Muscle of back (tissue), 13 donors: Measurements from ENCODE around the gene C17orf58. TPM values are rescaled to one million over a fixed set of nuclear protein-coding genes. Genes with fewer than 3 reads are reported as not detected.
"Not testable (repeated sequence)": the region's sequence is repeated elsewhere in the genome, so short reads cannot be mapped to it uniquely, and the experiment has no call there.

ENCODE experiments used
- DNase-seq, 3 donors: peaks; one replicate each; pipeline versions ENCODE4 v3.0.0 to v3.0.0-alpha.2; 2013
- long read RNA-seq, 9 donors: transcript quantifications; one replicate each; lab custom pipeline, GENCODE V29; 2026
- polyA plus RNA-seq, 10 donors: library from polyadenylated mRNA; unstranded; fragments of 120-200 nt; gene quantifications; one replicate each; pipeline ENCODE4 v1.2.1, GENCODE V29; 2013; ENCODE audit not compliant: insufficient read length in 10 of 10

The C17orf58 gene
- 10 to 100 TPM; 15.1 to 21.8 (median 19.2) TPM for polyA plus RNA-seq
- long read RNA-seq, donor 1, transcript C17orf58-202 (3 exons, 1,082 nt): major isoform, 5 of 9 reads
- long read RNA-seq, donor 1, partial matches to known transcripts: 0 of 9 reads
- long read RNA-seq, donor 1, other reads (novel, unspliced or antisense): 0 of 9 reads
- long read RNA-seq, donor 2, partial matches to known transcripts: 0 of 5 reads
- long read RNA-seq, donor 2, other reads (novel, unspliced or antisense): 0 of 5 reads
- long read RNA-seq, donor 3: 0 reads
- long read RNA-seq, donor 4, partial matches to known transcripts: 0 of 5 reads
- long read RNA-seq, donor 4, other reads (novel, unspliced or antisense): 0 of 5 reads
- long read RNA-seq, donor 5, transcript C17orf58-202 (3 exons, 1,082 nt): major isoform, 7 of 14 reads
- long read RNA-seq, donor 5, partial matches to known transcripts: 0 of 14 reads
- long read RNA-seq, donor 5, other reads (novel, unspliced or antisense): 0 of 14 reads
- long read RNA-seq, donor 6, transcript C17orf58-202 (3 exons, 1,082 nt): major isoform, 6 of 9 reads
- long read RNA-seq, donor 6, partial matches to known transcripts: 0 of 9 reads
- long read RNA-seq, donor 6, other reads (novel, unspliced or antisense): 0 of 9 reads
- long read RNA-seq, donor 7, partial matches to known transcripts: 96 of 136 reads
- long read RNA-seq, donor 7, other reads (novel, unspliced or antisense): 38 of 136 reads
- long read RNA-seq, donor 8, partial matches to known transcripts: 0 of 2 reads
- long read RNA-seq, donor 8, other reads (novel, unspliced or antisense): 0 of 2 reads
- long read RNA-seq, donor 9, partial matches to known transcripts: 0 of 2 reads
- long read RNA-seq, donor 9, other reads (novel, unspliced or antisense): 0 of 2 reads

GRCh38 chr17:67996301-67997171, at the start of gene C17orf58:
Gene C17orf58, minus strand, starts transcription at chr17:67996469. Its CDS starts 271 bp downstream, at chr17:67996198.
- DNase-seq: peak in 2 of 3 donors; percentile 24 to 57

GRCh38 chr17:68036304-68037147, 40.3 kb upstream of the C17orf58 start:
- DNase-seq: no peak

GRCh38 chr17:68035523-68036303, 39.4 kb upstream of the C17orf58 start, which contains the start of gene KPNA2:
Gene KPNA2, plus strand, starts transcription at chr17:68035735. Its CDS starts 1,398 bp downstream, at chr17:68037133.
- DNase-seq: peak in 2 of 3 donors; percentile 27 to 99

GRCh38 chr17:68035131-68035522, 38.9 kb upstream of the C17orf58 start:
- peak in 2 of 3 donors; percentile 98 to 99 for DNase-seq

- peak in 1 of 3 donors; percentile 18 for DNase-seq
Measured at GRCh38 chr17:68034452-68034776, 38.1 kb upstream of the C17orf58 start.

GRCh38 chr17:68033636-68034451, 37.6 kb upstream of the C17orf58 start:
- DNase-seq: peak in 2 of 3 donors; percentile 38 to 55

- no peak for DNase-seq
Measured at GRCh38 chr17:68029512-68030215, 33.4 kb upstream of the C17orf58 start.

GRCh38 chr17:68022547-68022946, 26.3 kb upstream of the C17orf58 start:
- not testable (repeated sequence) for DNase-seq

GRCh38 chr17:68021963-68022362, 25.7 kb upstream of the C17orf58 start:
- DNase-seq: no peak

GRCh38 chr17:68020791-68021190, 24.5 kb upstream of the C17orf58 start:
- DNase-seq: not testable (repeated sequence)

GRCh38 chr17:68020409-68020756, 24.1 kb upstream of the C17orf58 start:
- DNase-seq: no peak

GRCh38 chr17:68019675-68020408, 23.6 kb upstream of the C17orf58 start:
- DNase-seq: peak; percentile 95 to 98 (median 97)

- peak in 1 of 3 donors; percentile 8 for DNase-seq
Measured at GRCh38 chr17:68019336-68019674, 23.0 kb upstream of the C17orf58 start.

- DNase-seq: not testable (repeated sequence)
Measured at GRCh38 chr17:68018493-68018892, 22.2 kb upstream of the C17orf58 start.

GRCh38 chr17:68016838-68017237, 20.6 kb upstream of the C17orf58 start:
- DNase-seq: no peak

- no peak for DNase-seq
Measured at GRCh38 chr17:68015081-68015723, 18.9 kb upstream of the C17orf58 start.

- no peak for DNase-seq
Measured at GRCh38 chr17:68013385-68013784, 17.1 kb upstream of the C17orf58 start.
